ENCODE data around the gene ACTR10.

Gene ACTR10

DNA sequence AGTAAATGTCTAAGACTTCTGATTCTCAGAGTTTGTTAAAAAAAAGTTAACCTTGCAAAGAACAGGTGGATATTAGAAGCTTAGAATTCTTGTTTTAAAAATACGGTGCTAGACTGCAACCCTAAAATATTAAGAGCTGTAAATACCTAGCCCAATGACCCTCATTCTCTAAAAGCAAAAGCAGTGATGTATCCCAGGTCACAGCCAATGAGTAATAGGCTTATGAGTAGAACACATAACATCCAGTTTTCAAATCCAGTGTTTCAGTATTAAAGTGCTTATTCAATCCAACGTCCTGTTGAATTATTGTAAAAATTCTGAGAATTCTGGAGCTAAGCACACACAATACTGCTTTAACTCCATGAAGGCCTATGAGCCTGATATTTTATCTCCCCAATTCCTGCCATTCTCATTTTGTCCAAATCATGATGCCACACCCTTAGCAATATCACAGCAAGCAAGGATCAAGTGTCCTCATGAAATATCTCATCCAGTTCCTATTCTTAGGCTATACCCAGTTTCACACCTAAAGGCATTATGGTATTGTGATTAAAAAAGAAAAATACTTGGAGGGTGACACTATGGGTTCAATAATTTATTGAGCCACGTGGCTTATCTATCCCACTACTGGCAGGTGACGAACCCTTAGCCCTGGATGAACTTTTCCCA lies 83.1 kb downstream of the ACTR10 start:
- DNase-seq = no peak

DNA sequence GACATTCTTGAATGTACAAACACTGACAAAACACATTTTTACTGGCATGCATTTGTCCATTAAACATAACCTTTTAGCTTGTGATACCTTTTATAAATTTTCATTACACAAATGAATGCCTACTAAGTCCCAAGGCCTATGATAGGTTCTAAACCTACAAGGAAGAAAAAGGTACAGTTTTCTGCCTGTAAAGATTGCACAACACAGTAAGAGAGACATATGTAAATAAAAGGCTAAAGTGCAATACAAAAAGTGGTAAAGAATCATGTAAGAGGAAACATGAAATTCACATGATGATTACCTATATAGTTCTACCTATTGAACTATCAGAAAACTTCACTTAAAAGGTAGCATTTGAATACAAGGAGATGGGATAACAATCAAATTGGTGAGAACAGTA lies 83.8 kb downstream of the ACTR10 start:
- DNase-seq = no peak

DNA sequence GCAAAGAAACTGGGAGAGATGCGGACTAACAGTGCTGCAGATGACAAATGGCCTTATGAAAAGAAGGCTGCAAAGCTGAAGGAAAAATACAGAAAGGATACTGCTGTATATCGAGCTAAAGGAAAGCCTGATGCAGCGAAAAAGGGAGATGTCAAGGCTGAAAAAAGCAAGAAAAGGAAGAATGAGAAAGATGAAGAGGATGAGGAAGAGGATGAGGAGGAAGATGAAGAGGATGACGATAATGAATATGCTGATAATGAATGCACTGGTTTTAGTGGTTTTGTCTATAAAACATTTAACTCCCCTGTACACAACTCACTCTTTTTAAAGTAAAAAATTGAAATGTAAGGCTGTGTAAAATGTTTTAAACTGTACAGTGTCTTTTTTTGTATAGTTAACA lies 85.2 kb downstream of the ACTR10 start:
- DNase-seq = no peak

Measured in stimulated activated CD4-positive, alpha-beta T cell treated with anti-CD3 and anti-CD28 coated beads, Interleukin-1b, Interleukin-23, amount 100 ng/mL, for 48 hours (primary cell).